HEK293 (cell line): ENCODE measurements around the gene MLX.

Experiments used
- CTCF ChIA-PET: fragments of 350-600 bp; formaldehyde crosslinking; extraction: SDS; loops from one replicate; lab custom pipeline; 2021; ENCODE audit warnings: antibody characterized with exemption; lab: Yijun Ruan, JAX
- POLR2A ChIA-PET: fragments of 300-600 bp; formaldehyde crosslinking; extraction: SDS; loops from one replicate; lab custom pipeline; 2020; ENCODE audit warnings: antibody characterized with exemption, inconsistent platforms; lab: Yijun Ruan, JAX
- H3K27ac ChIP-seq: fragments of 200-500 bp; sonication (Bioruptor generic); 2 replicates; pipeline ENCODE4 v1.5.1; 2014; ENCODE audit warnings: low read depth, low read length, control low read depth, inconsistent platforms; ENCODE audit errors: extremely low read depth
- H3K36me3 ChIP-seq, 2 experiments: fragments of 200-500 bp in 1 of 2; sonication (Bioruptor generic) in 1 of 2; 1 replicate in 1 of 2; 2 replicates in 1 of 2; pipeline ENCODE4 v1.5.1; 2014 to 2017; ENCODE audit warnings: inconsistent platforms in 2 of 2, low read length in 2 of 2; ENCODE audit not compliant: control insufficient read depth in 2 of 2, insufficient read depth in 1 of 2
- H3K4me1 ChIP-seq: fragments of 200-500 bp; sonication (Bioruptor generic); 2 replicates; pipeline ENCODE4 v1.5.1; 2014; ENCODE audit warnings: mild to moderate bottlenecking, low read length, inconsistent platforms; ENCODE audit not compliant: control insufficient read depth, insufficient read depth
- H3K4me3 ChIP-seq: 2 replicates; pipeline ENCODE4 v1.5.1; 2011; ENCODE audit warnings: low read depth, mild to moderate bottlenecking, control low read depth, low read length, moderate library complexity
- H3K9me3 ChIP-seq: fragments of 200-500 bp; sonication (Bioruptor generic); 2 replicates; pipeline ENCODE4 v1.5.1; 2014; ENCODE audit warnings: low read depth, low read length, inconsistent platforms; ENCODE audit not compliant: control insufficient read depth, insufficient read depth
- GLIS2 ChIP-seq: fragments of 450-650 bp; formaldehyde crosslinking; IDR thresholded peaks from 2 replicates; pipeline ENCODE4 v1.5.1; 2016; ENCODE audit warnings: missing biosample characterization, missing genetic modification characterization
- KLF9 ChIP-seq: fragments of 450-650 bp; formaldehyde crosslinking; IDR thresholded peaks from 2 replicates; pipeline ENCODE4 v1.5.1; 2016; ENCODE audit warnings: missing biosample characterization, missing genetic modification characterization, low read depth
- OSR2 ChIP-seq: fragments of 450-650 bp; formaldehyde crosslinking; IDR thresholded peaks from 2 replicates; pipeline ENCODE4 v1.5.1; 2016; ENCODE audit warnings: missing biosample characterization, missing genetic modification characterization
- SALL2 ChIP-seq: fragments of 450-650 bp; formaldehyde crosslinking; IDR thresholded peaks from 2 replicates; pipeline ENCODE4 v1.5.0; 2017; ENCODE audit warnings: missing biosample characterization, mild to moderate bottlenecking, missing genetic modification characterization, borderline replicate concordance
- ZBTB20 ChIP-seq: fragments of 450-650 bp; formaldehyde crosslinking; IDR thresholded peaks from 2 replicates; pipeline ENCODE4 v1.5.1; 2016; ENCODE audit warnings: missing biosample characterization, missing genetic modification characterization
- ZEB2 ChIP-seq: fragments of 450-650 bp; formaldehyde crosslinking; IDR thresholded peaks from 2 replicates; pipeline ENCODE4 v1.5.1; 2016; ENCODE audit warnings: missing biosample characterization, missing genetic modification characterization
- ZNF2 ChIP-seq: fragments of 450-650 bp; formaldehyde crosslinking; IDR thresholded peaks from 2 replicates; pipeline ENCODE4 v1.5.1; 2016; ENCODE audit warnings: missing biosample characterization, missing genetic modification characterization
- ZNF202 ChIP-seq: fragments of 450-650 bp; formaldehyde crosslinking; IDR thresholded peaks from 2 replicates; pipeline ENCODE4 v1.5.1; 2016; ENCODE audit warnings: missing biosample characterization, missing genetic modification characterization, borderline replicate concordance
- ZNF24 ChIP-seq: fragments of 450-650 bp; formaldehyde crosslinking; IDR thresholded peaks from 2 replicates; pipeline ENCODE4 v1.5.1; 2016; ENCODE audit warnings: missing biosample characterization, missing genetic modification characterization
- ZNF292 ChIP-seq: fragments of 450-650 bp; formaldehyde crosslinking; IDR thresholded peaks from 2 replicates; pipeline ENCODE4 v1.5.1; 2016; ENCODE audit warnings: low read depth, missing biosample characterization, missing genetic modification characterization, borderline replicate concordance
- ZNF335 ChIP-seq: fragments of 450-650 bp; formaldehyde crosslinking; conservative IDR thresholded peaks from 2 replicates; pipeline ENCODE4 v1.5.1; 2016; ENCODE audit warnings: missing biosample characterization, missing genetic modification characterization
- ZNF341 ChIP-seq: fragments of 450-650 bp; formaldehyde crosslinking; IDR thresholded peaks from 2 replicates; pipeline ENCODE4; 2016; ENCODE audit warnings: low read depth, missing biosample characterization, missing genetic modification characterization
- ZNF366 ChIP-seq: fragments of 450-650 bp; formaldehyde crosslinking; conservative IDR thresholded peaks from 2 replicates; pipeline ENCODE4 v1.5.1; 2016; ENCODE audit warnings: missing biosample characterization, missing genetic modification characterization
- ZNF654 ChIP-seq: fragments of 450-650 bp; formaldehyde crosslinking; IDR thresholded peaks from 2 replicates; pipeline ENCODE4 v1.5.1; 2016; ENCODE audit warnings: low read depth, missing biosample characterization, missing genetic modification characterization
- ZNF658 ChIP-seq: fragments of 450-650 bp; formaldehyde crosslinking; IDR thresholded peaks from 2 replicates; pipeline ENCODE4; 2016; ENCODE audit warnings: missing biosample characterization, missing genetic modification characterization
- TF ChIP-seq, protein P1 (sequence below): fragments of 450-650 bp; formaldehyde crosslinking; IDR thresholded peaks from 2 replicates; pipeline ENCODE4 v1.5.1; 2016; ENCODE audit warnings: missing biosample characterization, missing genetic modification characterization
- TF ChIP-seq, protein P2 (sequence below): fragments of 450-650 bp; formaldehyde crosslinking; IDR thresholded peaks from 2 replicates; pipeline ENCODE4 v1.5.1; 2016; ENCODE audit warnings: missing biosample characterization, missing genetic modification characterization
- TF ChIP-seq, protein P3 (sequence below): fragments of 450-650 bp; formaldehyde crosslinking; IDR thresholded peaks from 2 replicates; pipeline ENCODE4 v1.5.1; 2016; ENCODE audit warnings: missing biosample characterization, missing genetic modification characterization
- TF ChIP-seq, protein P4 (sequence below): fragments of 450-650 bp; formaldehyde crosslinking; IDR thresholded peaks from 2 replicates; pipeline ENCODE4 v1.5.1; 2016; ENCODE audit warnings: missing biosample characterization, missing genetic modification characterization
- TF ChIP-seq, protein P5 (sequence below): fragments of 450-650 bp; formaldehyde crosslinking; IDR thresholded peaks from 2 replicates; pipeline ENCODE4 v1.5.1; 2016; ENCODE audit warnings: missing biosample characterization, missing genetic modification characterization, borderline replicate concordance

The MLX gene

GRCh38 chr17:42577532-42578281 lies 10.8 kb downstream of the MLX start, which contains the start of gene PSMC3IP (continued):
- TF ChIP-seq SALL2 (tag by site-specific recombination) (no peak), GLIS2 (tag by site-specific recombination) (peak; percentile 85), ZNF24 (peak; percentile 52; the same call in 1 of the 2 replicates)

GRCh38 chr17:42578282-42578869 lies 11.5 kb downstream of the MLX start:
- Histone ChIP-seq H3K4me1 (peaks cover 4% of the 10 kb centered on the region), H3K4me3 (peak overlapping the region; percentile 91), H3K9me3 (no peaks in the 10 kb centered on the region), H3K27ac (peak overlapping the region; percentile 92), H3K36me3 (peaks cover 31 to 75% of the 10 kb centered on the region in 2 experiments)
- CTCF ChIA-PET, result interaction anchor here (0.6 to 7.4 kb wide), 73 partner anchors 8 to 1269 kb away, joined by 3 to 112 read pairs (median 6); partner anchors contain the start of genes BECN1, CCR10, CD300LG and CNTNAP1
- POLR2A ChIA-PET, result interaction anchor here (0.6 to 5.0 kb wide), 29 partner anchors 9 to 790 kb away, joined by 3 to 48 read pairs (median 5); partner anchors contain the start of genes BECN1, CAVIN1, CCR10 and CNTNAP1
- TF ChIP-seq KLF9 (tag by site-specific recombination), result 0 out of 2 replicates have a peak, but pooled peaks have one; percentile 14
- TF ChIP-seq ZNF341 (tag by site-specific recombination), result peak; percentile 58; the same call in 1 of the 2 replicates
- TF ChIP-seq ZNF202 (tag by site-specific recombination), result no peak
- TF ChIP-seq ZNF366, result 0 out of 2 replicates have a peak, but pooled peaks have one; percentile 32
- TF ChIP-seq, protein P1, sequence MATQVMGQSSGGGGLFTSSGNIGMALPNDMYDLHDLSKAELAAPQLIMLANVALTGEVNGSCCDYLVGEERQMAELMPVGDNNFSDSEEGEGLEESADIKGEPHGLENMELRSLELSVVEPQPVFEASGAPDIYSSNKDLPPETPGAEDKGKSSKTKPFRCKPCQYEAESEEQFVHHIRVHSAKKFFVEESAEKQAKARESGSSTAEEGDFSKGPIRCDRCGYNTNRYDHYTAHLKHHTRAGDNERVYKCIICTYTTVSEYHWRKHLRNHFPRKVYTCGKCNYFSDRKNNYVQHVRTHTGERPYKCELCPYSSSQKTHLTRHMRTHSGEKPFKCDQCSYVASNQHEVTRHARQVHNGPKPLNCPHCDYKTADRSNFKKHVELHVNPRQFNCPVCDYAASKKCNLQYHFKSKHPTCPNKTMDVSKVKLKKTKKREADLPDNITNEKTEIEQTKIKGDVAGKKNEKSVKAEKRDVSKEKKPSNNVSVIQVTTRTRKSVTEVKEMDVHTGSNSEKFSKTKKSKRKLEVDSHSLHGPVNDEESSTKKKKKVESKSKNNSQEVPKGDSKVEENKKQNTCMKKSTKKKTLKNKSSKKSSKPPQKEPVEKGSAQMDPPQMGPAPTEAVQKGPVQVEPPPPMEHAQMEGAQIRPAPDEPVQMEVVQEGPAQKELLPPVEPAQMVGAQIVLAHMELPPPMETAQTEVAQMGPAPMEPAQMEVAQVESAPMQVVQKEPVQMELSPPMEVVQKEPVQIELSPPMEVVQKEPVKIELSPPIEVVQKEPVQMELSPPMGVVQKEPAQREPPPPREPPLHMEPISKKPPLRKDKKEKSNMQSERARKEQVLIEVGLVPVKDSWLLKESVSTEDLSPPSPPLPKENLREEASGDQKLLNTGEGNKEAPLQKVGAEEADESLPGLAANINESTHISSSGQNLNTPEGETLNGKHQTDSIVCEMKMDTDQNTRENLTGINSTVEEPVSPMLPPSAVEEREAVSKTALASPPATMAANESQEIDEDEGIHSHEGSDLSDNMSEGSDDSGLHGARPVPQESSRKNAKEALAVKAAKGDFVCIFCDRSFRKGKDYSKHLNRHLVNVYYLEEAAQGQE (tag by site-specific recombination), result peak; percentile 79
- TF ChIP-seq, protein P2, sequence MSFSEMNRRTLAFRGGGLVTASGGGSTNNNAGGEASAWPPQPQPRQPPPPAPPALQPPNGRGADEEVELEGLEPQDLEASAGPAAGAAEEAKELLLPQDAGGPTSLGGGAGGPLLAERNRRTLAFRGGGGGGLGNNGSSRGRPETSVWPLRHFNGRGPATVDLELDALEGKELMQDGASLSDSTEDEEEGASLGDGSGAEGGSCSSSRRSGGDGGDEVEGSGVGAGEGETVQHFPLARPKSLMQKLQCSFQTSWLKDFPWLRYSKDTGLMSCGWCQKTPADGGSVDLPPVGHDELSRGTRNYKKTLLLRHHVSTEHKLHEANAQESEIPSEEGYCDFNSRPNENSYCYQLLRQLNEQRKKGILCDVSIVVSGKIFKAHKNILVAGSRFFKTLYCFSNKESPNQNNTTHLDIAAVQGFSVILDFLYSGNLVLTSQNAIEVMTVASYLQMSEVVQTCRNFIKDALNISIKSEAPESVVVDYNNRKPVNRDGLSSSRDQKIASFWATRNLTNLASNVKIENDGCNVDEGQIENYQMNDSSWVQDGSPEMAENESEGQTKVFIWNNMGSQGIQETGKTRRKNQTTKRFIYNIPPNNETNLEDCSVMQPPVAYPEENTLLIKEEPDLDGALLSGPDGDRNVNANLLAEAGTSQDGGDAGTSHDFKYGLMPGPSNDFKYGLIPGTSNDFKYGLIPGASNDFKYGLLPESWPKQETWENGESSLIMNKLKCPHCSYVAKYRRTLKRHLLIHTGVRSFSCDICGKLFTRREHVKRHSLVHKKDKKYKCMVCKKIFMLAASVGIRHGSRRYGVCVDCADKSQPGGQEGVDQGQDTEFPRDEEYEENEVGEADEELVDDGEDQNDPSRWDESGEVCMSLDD (tag by site-specific recombination), result 0 out of 2 replicates have a peak, but pooled peaks have one; percentile 9
- peak; percentile 68 for TF ChIP-seq ZNF654
- peak; percentile 13; the same call in 1 of the 2 replicates for TF ChIP-seq ZNF335 (tag by site-specific recombination)
- TF ChIP-seq, protein P3, sequence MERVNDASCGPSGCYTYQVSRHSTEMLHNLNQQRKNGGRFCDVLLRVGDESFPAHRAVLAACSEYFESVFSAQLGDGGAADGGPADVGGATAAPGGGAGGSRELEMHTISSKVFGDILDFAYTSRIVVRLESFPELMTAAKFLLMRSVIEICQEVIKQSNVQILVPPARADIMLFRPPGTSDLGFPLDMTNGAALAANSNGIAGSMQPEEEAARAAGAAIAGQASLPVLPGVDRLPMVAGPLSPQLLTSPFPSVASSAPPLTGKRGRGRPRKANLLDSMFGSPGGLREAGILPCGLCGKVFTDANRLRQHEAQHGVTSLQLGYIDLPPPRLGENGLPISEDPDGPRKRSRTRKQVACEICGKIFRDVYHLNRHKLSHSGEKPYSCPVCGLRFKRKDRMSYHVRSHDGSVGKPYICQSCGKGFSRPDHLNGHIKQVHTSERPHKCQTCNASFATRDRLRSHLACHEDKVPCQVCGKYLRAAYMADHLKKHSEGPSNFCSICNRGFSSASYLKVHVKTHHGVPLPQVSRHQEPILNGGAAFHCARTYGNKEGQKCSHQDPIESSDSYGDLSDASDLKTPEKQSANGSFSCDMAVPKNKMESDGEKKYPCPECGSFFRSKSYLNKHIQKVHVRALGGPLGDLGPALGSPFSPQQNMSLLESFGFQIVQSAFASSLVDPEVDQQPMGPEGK (tag by site-specific recombination), result peak; percentile 76
- TF ChIP-seq ZNF658 (tag by site-specific recombination), result no peak
- peak; percentile 45 for TF ChIP-seq OSR2
- TF ChIP-seq, protein P4, sequence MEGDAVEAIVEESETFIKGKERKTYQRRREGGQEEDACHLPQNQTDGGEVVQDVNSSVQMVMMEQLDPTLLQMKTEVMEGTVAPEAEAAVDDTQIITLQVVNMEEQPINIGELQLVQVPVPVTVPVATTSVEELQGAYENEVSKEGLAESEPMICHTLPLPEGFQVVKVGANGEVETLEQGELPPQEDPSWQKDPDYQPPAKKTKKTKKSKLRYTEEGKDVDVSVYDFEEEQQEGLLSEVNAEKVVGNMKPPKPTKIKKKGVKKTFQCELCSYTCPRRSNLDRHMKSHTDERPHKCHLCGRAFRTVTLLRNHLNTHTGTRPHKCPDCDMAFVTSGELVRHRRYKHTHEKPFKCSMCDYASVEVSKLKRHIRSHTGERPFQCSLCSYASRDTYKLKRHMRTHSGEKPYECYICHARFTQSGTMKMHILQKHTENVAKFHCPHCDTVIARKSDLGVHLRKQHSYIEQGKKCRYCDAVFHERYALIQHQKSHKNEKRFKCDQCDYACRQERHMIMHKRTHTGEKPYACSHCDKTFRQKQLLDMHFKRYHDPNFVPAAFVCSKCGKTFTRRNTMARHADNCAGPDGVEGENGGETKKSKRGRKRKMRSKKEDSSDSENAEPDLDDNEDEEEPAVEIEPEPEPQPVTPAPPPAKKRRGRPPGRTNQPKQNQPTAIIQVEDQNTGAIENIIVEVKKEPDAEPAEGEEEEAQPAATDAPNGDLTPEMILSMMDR (tag by site-specific recombination), result peak; percentile 87
- TF ChIP-seq ZNF292 (tag by site-specific recombination), result no peak
- TF ChIP-seq ZEB2, result peak; percentile 49
- TF ChIP-seq, protein P5, sequence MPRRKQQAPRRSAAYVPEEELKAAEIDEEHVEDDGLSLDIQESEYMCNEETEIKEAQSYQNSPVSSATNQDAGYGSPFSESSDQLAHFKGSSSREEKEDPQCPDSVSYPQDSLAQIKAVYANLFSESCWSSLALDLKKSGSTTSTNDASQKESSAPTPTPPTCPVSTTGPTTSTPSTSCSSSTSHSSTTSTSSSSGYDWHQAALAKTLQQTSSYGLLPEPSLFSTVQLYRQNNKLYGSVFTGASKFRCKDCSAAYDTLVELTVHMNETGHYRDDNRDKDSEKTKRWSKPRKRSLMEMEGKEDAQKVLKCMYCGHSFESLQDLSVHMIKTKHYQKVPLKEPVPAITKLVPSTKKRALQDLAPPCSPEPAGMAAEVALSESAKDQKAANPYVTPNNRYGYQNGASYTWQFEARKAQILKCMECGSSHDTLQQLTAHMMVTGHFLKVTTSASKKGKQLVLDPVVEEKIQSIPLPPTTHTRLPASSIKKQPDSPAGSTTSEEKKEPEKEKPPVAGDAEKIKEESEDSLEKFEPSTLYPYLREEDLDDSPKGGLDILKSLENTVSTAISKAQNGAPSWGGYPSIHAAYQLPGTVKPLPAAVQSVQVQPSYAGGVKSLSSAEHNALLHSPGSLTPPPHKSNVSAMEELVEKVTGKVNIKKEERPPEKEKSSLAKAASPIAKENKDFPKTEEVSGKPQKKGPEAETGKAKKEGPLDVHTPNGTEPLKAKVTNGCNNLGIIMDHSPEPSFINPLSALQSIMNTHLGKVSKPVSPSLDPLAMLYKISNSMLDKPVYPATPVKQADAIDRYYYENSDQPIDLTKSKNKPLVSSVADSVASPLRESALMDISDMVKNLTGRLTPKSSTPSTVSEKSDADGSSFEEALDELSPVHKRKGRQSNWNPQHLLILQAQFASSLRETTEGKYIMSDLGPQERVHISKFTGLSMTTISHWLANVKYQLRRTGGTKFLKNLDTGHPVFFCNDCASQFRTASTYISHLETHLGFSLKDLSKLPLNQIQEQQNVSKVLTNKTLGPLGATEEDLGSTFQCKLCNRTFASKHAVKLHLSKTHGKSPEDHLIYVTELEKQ (tag by site-specific recombination), result no peak
- TF ChIP-seq ZBTB20 (tag by site-specific recombination), result peak; percentile 54; the same call in 1 of the 2 replicates
- peak; percentile 42 for TF ChIP-seq ZNF2
